ENCODE results near the gene ACOX2.

ACOX2 gene

GRCh38 chr3:58566398-58567250, 29.6 kb upstream of the ACOX2 start:
- DNase-seq: peak; percentile 3 to 6

- peak; percentile 9 to 10 for DNase-seq
Observed at GRCh38 chr3:58565621-58566397, 28.8 kb upstream of the ACOX2 start.

- DNase-seq: peak in 1 of 2 experiments; percentile 11
Observed at GRCh38 chr3:58564456-58565160, 27.6 kb upstream of the ACOX2 start.

GRCh38 chr3:58564054-58564453, 27.1 kb upstream of the ACOX2 start:
- DNase-seq: no peak

GRCh38 chr3:58563386-58564035, 26.5 kb upstream of the ACOX2 start:
- DNase-seq: peak in 1 of 2 experiments; percentile 6

GRCh38 chr3:58562498-58562897, 25.5 kb upstream of the ACOX2 start:
- DNase-seq: peak in 1 of 2 experiments; percentile 7

- DNase-seq: peak in 1 of 2 experiments; percentile 10
Observed at GRCh38 chr3:58560771-58561311, 23.9 kb upstream of the ACOX2 start.

- DNase-seq: peak in 1 of 2 experiments; percentile 5
Observed at GRCh38 chr3:58559586-58559985, 22.6 kb upstream of the ACOX2 start.

- no peak for DNase-seq
Observed at GRCh38 chr3:58557491-58557890, 20.5 kb upstream of the ACOX2 start.

GRCh38 chr3:58556761-58557221, 19.8 kb upstream of the ACOX2 start:
- DNase-seq: no peak

GRCh38 chr3:58556001-58556400, 19.0 kb upstream of the ACOX2 start:
- no peak for DNase-seq

- DNase-seq: peak in 1 of 2 experiments; percentile 5
Observed at GRCh38 chr3:58555203-58555602, 18.2 kb upstream of the ACOX2 start.

GRCh38 chr3:58553003-58553402, 16.0 kb upstream of the ACOX2 start:
- DNase-seq: no peak

- no peak for DNase-seq
Observed at GRCh38 chr3:58551636-58552180, 14.7 kb upstream of the ACOX2 start.

GRCh38 chr3:58544541-58544940, 7.6 kb upstream of the ACOX2 start:
- no peak for DNase-seq

- no peak for DNase-seq
Observed at GRCh38 chr3:58540176-58540858, 3.3 kb upstream of the ACOX2 start.

- DNase-seq: no peak
Observed at GRCh38 chr3:58539626-58540025, 2.6 kb upstream of the ACOX2 start.

- no peak for DNase-seq
Observed at GRCh38 chr3:58537412-58538301, 667 bp upstream of the ACOX2 start.

GRCh38 chr3:58535531-58536500, 1.2 kb downstream of the ACOX2 start:
- no peak for DNase-seq
